GM18526 (cell line): ENCODE results near the gene ODC1.

Experiments
- POLR2A ChIP-seq: IDR thresholded peaks from 3 replicates; pipeline ENCODE4 v1.6.1; 2011; ENCODE audit not compliant: insufficient read length; ENCODE audit errors: extremely low read depth

The ODC1 gene

GRCh38 chr2:10481055-10481665, 33.0 kb upstream of the ODC1 start:
- no peak for TF ChIP-seq POLR2A

DNA sequence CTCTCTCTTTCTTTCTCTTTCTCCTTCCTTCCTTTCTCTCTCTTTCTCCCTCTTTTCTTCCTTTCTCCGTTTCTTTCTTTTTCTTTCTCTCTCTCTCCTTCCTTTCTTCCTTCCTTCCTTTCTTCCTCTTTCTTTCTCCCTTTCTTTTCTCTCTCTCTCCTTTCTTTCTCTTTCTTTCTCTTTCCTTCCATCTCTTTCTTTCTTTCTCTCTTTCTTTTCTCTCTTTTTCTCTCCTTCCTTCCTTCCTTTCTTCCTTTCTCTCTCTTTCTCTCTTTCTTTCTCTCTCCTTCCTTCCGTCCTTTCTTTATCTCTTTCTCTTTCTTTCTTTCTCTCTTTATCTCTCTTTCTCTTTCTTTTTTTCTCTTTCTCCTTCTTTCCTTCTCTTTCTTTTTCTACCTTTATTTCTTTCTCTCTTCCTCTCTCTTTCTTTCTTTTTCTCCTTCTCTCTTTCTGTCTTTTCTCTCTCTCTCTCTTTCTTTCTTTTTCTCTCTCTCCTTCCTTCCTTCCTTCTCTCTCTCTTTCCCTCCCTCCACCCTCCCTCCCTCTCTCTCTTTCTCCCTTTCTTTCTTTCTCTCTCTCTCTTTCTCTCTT, 32.3 kb upstream of the ODC1 start:
- TF ChIP-seq POLR2A: no peak

- TF ChIP-seq POLR2A: no peak
Observed at GRCh38 chr2:10478916-10479315, 30.8 kb upstream of the ODC1 start.

DNA sequence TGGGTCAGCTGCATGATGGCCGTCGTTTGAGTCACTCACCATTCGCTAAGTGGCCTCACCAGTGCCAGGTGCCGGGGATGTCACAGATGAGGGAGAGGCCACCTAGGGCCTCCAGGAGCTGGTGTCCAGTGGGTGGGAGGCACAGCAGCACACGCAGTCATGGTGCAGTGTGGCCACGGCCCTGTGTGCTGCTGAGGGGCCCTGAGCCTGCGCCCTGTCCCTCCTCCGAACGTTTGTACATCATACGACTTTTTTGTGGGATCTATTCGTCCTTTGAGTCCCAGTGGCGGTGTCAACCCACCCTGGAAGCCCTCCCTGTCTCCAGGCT, 30.1 kb upstream of the ODC1 start:
- TF ChIP-seq POLR2A: no peak

DNA sequence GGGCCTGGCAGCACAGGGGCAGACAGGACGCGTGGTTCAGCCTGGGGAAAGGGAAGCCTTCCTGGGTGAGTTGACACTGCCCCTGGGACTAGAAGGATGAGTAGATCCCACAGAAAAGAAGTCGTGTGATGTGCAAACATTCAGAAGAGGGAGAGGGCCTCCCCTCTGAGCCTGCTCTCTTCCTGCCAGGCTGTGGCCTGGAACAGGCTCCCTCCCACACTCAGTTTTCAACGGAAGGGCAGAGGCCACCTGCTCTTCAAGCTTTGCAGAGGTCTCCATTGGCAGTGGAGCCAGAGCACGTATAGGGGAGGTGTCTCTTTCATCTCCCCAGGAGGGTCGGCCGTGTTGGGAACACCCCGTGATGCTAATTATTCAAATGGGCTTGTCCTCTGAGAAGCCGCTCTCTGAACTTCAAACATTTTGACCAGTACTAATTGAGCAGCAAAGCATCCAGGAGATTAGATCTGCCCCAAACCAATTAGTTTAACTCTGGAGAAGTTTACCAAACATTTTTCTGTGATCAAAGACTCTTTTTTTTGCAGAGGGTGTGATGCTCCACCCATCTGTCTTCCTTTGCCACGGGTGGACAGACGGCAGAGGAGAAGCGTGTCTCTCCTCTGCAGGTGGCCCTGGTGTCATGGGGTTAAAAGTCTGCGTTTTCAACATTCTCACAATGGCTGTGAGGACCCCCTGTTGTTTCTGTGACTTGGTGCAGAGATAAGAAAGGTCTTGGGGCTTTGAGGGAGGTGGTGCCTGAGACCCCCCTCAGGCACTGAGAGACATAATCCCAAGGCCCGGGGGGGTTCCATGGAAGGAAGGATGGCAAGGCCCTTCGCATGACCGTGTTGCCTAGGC, 29.5 kb upstream of the ODC1 start:
- TF ChIP-seq POLR2A: no peak

DNA sequence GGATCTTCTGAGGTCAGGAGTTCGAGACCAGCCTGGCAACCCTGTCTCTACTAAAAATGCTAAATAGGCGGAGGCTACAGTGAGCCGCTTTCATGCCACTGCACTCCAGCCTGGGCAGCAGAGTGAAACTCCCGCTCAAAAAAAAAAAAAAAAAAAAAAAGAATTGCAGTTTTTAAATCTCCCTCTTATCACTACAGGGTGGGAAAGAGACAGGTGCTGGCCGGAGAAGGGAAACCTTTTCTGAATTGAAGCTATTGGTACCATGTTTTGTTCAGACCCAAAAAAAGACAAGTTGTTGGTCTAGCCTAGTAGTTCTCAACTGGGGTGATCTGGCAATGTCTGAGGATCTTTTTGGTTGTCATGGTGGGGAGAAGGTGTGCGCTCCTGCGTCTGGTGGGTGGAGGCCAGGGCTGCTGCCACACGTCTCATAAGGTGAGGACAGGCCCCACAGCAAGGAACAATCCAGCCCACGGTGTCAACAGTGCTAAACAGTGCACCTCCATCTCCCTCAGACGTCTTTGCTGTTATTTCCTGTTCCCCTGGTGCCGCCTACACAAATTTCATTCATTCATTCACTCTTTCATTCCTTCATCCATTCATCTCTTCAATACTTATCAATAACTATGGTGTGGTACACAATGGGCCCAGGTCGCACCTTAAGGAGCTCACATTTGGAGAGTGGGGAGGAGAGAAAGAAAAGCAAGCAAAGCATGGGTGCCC, 28.8 kb upstream of the ODC1 start:
- TF ChIP-seq POLR2A: no peak

- TF ChIP-seq POLR2A: no peak
Observed at GRCh38 chr2:10475811-10476660, 27.9 kb upstream of the ODC1 start.

- TF ChIP-seq POLR2A: no peak
Observed at GRCh38 chr2:10475221-10475722, 27.1 kb upstream of the ODC1 start.

DNA sequence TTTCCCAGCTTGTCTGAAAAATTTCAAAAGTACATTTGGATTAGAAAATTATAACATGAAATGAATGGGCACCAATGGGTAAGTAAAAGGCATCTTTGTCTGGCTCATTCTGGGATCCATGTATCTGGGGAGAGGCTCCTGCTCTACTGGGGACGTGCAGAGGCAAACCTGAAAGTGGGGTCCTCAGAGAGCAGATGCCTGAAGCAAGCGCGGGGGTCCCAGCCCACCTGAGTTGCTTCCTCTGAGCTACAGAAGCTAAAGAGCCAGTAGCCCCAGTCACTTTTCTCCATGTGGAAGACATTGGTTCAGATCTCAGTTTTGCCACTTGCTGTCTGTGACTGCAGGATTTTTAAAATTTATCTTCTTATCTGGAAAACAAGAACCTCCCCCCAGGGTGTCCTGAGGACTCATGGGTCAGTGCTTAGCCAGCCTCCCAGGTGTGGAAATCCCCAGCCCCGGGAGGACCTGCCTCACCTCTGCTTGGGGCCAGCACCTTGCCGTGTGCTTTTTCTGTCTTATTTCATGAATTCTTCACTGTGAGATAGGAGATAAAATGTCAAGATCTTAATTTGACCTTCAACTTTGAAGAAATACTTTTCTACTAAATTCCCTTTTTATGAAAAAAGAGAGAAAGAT, 25.1 kb upstream of the ODC1 start:
- TF ChIP-seq POLR2A: no peak

DNA sequence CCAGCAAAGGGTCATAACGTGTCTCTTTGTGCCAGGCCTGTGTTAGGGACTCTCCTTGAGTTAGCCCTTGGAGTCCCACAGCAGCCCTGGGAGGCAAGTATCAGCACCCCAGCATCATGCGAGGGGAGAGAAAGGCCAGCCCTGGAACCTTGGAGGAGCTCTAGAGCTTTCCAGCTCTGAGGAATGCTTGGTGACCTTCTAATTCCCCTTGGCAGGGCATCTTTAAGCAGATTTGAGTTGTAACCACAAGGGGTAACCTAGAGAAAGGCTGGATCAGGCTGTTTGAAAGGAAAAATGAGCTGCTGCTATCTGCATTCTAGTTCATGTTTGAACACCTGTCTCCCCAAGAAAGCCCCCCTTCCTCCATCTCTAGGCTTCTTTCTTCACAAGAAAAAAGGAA, 23.8 kb upstream of the ODC1 start:
- no peak for TF ChIP-seq POLR2A

GRCh38 chr2:10471046-10471571, 23.0 kb upstream of the ODC1 start:
- TF ChIP-seq POLR2A: no peak

- TF ChIP-seq POLR2A: no peak
Observed at GRCh38 chr2:10469955-10470608, 22.0 kb upstream of the ODC1 start.

DNA sequence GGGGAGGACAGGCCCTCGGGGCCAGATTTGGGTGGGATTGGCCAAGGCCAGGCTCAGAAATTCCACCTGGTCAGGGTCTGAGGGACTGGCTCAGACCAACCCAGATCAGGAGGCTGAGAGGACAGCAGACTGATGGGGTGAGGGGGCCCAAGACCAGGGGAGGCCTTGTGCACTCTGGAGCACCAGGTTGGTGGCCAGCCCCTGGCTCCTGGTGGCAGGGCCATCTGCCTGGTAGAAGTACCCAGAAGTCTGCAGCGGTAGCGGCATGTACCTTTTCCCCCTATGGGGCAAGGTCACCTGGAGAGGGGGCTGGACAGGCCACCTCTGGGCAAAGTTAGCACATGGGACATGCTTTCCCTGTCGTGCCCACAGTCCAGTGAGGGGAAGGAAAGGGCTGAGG, 21.2 kb upstream of the ODC1 start:
- TF ChIP-seq POLR2A: no peak

- no peak for TF ChIP-seq POLR2A
Observed at GRCh38 chr2:10467401-10467800, 19.3 kb upstream of the ODC1 start.

DNA sequence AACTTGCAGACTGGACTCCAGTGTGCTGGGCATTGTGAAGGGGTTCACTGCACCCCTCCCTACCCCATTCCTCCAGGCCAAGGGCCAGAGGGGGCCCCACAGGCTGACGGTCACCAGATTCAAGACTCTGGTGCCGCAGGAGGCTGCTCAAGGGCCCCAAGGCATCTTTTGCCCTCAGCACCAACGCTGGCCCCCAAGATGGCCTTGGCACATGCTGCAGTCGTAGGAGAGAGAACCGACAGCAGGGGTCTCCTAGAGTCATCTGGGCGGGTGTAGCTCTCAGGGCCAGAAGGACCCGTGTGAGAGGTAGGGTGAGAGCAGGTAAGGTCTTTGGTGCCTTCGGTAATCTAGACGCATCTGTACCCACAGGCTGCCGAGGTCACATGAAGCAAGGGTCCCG, 18.7 kb upstream of the ODC1 start:
- no peak for TF ChIP-seq POLR2A
